ENCODE data around the gene TNFRSF12A.

Gene TNFRSF12A

DNA sequence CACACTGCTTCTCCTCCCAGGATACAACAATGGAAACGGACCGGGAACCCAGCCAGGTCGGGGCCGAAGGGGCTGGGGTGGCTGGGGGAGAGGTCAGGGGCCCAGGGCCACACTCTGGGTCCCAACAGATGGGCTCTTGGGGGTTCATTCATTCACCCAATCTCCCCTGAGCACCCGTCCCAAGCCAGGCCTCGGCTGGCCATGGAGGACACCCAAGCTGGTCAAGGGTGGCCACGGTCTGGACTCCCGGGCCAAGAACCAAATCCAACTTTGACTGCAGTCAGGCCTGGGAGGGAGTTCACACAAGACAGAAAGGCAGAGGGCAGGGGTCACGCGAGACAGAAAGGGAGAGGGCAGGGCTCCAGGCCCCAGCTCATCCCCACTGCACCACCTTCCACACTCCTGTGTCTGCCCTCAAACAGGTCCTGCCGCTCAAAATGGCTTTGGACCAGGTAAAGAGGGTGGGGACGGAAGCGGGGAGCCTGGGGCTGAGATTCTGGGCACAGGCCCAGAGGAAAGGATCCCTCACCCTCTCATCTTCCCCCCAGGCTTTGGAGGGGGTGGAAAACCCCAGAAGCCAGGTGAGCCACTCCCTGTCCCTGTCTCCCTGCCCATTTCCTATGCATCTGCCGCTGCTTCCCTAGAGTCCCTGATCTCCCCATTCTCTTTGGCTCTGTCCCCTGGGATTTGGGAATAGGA lies 27.6 kb upstream of the TNFRSF12A start:
- DNase-seq: no peak
- Mint-ChIP-seq H3K27ac (no peak overlapping the region), H3K4me3 (no peak overlapping the region), H3K27me3 (peaks cover 5 to 39% of the 10 kb centered on the region in 2 donors), H3K36me3 (no peaks in the 10 kb centered on the region), H3K9me3 (no peaks in the 10 kb centered on the region), H3K4me1 (no peaks in the 10 kb centered on the region)
- ATAC-seq (replicated peaks): no peak

DNA sequence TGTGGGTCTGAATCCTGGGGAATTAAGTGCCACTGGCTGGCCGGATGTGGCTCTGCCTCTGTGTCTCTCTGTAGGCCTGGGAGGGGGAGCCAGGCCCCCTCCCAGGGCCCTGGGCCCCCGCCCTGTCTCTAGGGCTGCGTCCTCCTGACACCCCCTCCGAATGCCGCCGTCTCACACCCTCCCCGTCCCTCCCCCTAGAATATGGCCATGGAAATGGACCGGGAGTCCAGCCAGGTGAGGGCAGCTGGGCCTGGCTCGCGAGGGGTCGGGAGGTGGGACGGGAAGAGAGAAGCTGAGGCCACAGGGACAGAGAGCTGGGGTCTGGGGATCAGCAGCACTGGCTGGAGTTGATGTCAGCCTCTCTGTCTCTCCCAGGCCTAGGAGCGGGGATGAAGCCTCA lies 23.9 kb upstream of the TNFRSF12A start:
- Mint-ChIP-seq H3K27ac (no peak overlapping the region), H3K4me1 (no peaks in the 10 kb centered on the region), H3K36me3 (no peaks in the 10 kb centered on the region), H3K4me3 (no peak overlapping the region), H3K27me3 (peaks cover 11 to 31% of the 10 kb centered on the region in 2 donors), H3K9me3 (no peaks in the 10 kb centered on the region)
- DNase-seq: no peak
- no peak for ATAC-seq (replicated peaks)

DNA sequence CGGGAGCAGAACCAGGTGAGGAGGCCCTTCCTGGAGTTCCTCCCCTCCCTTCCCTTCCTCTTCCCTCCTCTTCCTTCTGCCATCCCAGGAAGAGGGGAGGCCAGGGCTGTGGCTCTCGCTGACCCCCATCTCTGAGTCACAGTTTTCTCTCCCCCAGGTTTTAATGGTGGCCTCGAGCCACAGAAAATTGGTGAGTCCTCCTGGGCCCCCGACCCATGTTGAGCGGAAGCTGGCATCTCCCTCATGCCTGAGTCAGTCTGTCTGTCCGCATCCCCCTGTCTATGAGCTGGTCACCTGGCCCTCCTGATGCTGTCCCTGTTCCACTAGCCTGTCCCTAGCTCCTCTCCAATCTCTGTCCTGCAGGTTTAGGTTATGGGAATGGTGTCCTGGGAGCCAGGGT lies 20.2 kb upstream of the TNFRSF12A start:
- Mint-ChIP-seq H3K27me3 (peaks cover 15 to 31% of the 10 kb centered on the region in 2 donors), H3K4me3 (no peak overlapping the region), H3K4me1 (peaks cover 3 to 5% of the 10 kb centered on the region in 2 donors), H3K27ac (no peak overlapping the region), H3K36me3 (no peaks in the 10 kb centered on the region), H3K9me3 (no peaks in the 10 kb centered on the region)
- ATAC-seq (replicated peaks) (no peak), DNase-seq (no peak)

DNA sequence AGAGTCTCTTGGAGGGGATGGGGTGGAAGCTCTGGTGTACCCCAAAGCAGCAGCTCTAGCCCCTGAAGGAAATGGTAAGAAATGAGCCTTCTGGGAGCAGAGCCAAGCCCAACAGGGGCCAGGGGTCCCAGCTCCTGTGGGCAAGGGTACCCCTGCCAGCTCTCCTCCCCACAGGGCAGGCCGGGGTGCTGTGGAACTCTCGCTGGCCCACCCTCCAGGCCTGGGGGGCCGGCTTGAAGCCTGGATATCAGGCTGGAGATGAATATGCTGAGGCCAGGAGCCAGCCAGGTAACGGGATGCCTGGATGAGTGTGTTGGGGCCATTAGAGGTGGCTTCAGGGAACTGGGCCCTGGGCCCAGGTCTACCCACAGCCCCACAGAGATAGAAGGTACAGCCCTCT lies 19.6 kb upstream of the TNFRSF12A start:
- DNase-seq (no peak), ATAC-seq (replicated peaks) (no peak)
- H3K4me3 Mint-ChIP-seq: no peak overlapping the region
- no peaks in the 10 kb centered on the region for H3K36me3 Mint-ChIP-seq
- H3K27me3 Mint-ChIP-seq: peaks cover 16 to 31% of the 10 kb centered on the region in 2 donors
- no peak overlapping the region for H3K27ac Mint-ChIP-seq
- H3K9me3 Mint-ChIP-seq: no peaks in the 10 kb centered on the region
- peaks cover 4 to 6% of the 10 kb centered on the region in 2 donors for H3K4me1 Mint-ChIP-seq

DNA sequence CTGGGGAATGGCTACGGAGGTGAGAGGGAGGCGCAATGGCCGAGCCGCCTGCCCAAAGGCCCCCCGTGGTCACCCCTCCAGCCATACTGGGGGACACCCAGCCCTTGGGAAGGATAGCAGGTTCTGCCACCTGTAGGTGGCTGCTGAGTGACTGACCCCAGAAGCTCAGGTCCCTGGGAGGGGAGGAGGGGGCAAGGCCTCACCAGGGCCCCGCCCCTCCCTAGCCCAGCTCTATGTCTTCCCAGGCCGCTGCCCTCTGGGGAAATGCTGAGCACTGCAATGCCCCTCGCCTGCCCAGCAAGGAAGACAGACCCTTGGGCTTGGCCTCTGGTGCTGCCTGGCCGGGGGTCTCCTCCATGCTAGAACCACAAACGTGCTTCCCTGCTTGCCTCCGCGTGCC lies 18.9 kb upstream of the TNFRSF12A start:
- DNase-seq (no peak), ATAC-seq (replicated peaks) (no peak)
- Mint-ChIP-seq H3K36me3 (no peaks in the 10 kb centered on the region), H3K27ac (no peak overlapping the region), H3K27me3 (peaks cover 16 to 23% of the 10 kb centered on the region in 2 donors), H3K4me1 (peaks cover 4 to 6% of the 10 kb centered on the region in 2 donors), H3K4me3 (no peak overlapping the region), H3K9me3 (no peaks in the 10 kb centered on the region)

DNA sequence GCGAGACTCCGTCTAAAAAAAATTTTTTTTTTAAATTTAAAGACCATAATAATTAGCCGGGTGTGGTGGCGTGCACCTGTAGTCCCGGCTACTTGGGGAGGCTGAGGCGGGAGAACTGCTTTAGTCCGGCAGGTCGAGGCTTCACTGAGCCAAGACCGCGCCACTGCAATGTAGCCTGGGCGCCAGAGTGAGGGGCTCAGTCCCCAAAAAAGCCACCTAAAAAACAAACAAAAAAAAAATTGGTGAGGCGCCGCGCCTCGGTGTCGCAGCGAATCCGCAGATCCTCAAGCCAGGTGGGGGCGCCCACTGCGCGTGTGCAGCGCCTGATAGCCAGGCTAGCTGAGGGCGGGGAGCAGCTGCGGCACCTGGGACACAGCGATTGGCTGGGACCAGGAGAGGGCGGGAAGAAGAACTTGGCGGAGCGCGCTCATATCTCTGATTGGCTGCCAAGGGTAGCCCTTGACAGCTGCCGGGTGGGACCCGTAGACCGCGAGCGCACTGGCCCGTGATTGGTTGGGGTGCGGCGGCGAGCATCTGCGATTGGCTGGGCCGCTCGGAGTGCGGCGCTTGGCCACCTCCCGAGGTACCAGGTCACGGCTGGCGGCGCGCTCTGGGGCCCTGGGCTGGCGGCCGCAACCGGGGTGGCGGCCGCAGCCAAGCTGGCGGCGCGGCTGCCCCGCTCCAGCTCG lies 16.4 kb upstream of the TNFRSF12A start:
- no peaks in the 10 kb centered on the region for H3K36me3 Mint-ChIP-seq
- H3K9me3 Mint-ChIP-seq: no peaks in the 10 kb centered on the region
- peaks cover 16 to 20% of the 10 kb centered on the region in 2 donors for H3K27me3 Mint-ChIP-seq
- H3K4me3 Mint-ChIP-seq: peak overlapping the region; percentile 74 to 76
- peak; percentile 98 for DNase-seq
- no peak overlapping the region for H3K27ac Mint-ChIP-seq
- peaks cover 23 to 27% of the 10 kb centered on the region in 2 donors for H3K4me1 Mint-ChIP-seq
- ATAC-seq (replicated peaks): peak; percentile 99

DNA sequence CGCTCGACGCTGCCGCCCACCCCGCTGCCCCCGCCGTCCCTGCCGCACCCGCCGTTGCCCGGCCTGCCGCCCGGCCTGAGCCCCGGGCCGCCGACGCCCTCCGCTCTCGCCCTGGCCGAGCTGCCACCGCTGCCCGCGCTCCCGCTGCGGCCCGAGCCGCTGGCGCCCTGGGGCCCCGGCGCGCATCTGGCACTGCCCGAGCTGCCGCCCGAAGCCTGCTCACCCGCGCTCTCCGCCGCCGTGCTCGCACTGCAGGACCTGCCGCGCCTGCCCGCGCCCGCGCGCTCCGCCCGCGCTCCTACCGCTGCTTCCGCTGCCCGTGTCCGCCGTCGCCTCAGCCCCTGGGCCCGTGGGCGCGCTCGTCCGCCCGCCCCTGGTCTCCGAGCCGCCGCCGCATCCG lies 15.8 kb upstream of the TNFRSF12A start:
- H3K9me3 Mint-ChIP-seq: no peaks in the 10 kb centered on the region
- ATAC-seq (replicated peaks) (peak; percentile 17 to 23), DNase-seq (no peak)
- H3K27me3 Mint-ChIP-seq: peaks cover 16 to 20% of the 10 kb centered on the region in 2 donors
- no peak overlapping the region for H3K27ac Mint-ChIP-seq
- H3K4me3 Mint-ChIP-seq: peak overlapping the region in 1 of 2 donors; percentile 76
- no peaks in the 10 kb centered on the region for H3K36me3 Mint-ChIP-seq
- peaks cover 23 to 29% of the 10 kb centered on the region in 2 donors for H3K4me1 Mint-ChIP-seq

DNA sequence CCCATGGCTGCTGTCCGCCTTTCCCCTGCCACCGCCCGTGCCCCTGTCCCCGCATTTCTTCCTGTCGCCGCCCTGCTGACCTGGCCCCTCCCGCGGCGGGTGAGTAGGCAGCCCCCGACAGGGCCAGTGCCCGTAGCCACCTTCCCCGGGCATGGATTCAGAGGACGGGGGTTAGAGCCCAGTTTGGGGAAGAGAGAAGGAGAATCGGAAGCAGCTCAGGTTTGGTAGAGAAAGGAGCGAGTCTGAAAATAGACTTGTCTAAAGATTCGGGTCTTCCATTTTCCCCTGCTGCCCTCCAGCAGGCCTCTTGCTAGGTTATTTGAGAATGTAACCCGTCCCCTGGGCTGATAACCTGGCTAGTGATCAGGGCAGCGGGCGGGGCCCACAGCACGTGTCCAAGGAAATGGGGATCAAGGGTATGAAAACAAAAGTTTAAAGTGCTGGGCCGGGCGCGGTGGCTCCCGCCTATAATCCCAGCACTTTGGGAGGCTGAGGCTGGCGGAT lies 15.3 kb upstream of the TNFRSF12A start:
- Mint-ChIP-seq H3K9me3 (no peaks in the 10 kb centered on the region), H3K36me3 (no peaks in the 10 kb centered on the region), H3K4me3 (peak overlapping the region; percentile 76 to 78), H3K27me3 (peaks cover 13 to 17% of the 10 kb centered on the region in 2 donors), H3K4me1 (peaks cover 23 to 29% of the 10 kb centered on the region in 2 donors), H3K27ac (peak overlapping the region; percentile 20)
- ATAC-seq (replicated peaks) (no peak), DNase-seq (no peak)

DNA sequence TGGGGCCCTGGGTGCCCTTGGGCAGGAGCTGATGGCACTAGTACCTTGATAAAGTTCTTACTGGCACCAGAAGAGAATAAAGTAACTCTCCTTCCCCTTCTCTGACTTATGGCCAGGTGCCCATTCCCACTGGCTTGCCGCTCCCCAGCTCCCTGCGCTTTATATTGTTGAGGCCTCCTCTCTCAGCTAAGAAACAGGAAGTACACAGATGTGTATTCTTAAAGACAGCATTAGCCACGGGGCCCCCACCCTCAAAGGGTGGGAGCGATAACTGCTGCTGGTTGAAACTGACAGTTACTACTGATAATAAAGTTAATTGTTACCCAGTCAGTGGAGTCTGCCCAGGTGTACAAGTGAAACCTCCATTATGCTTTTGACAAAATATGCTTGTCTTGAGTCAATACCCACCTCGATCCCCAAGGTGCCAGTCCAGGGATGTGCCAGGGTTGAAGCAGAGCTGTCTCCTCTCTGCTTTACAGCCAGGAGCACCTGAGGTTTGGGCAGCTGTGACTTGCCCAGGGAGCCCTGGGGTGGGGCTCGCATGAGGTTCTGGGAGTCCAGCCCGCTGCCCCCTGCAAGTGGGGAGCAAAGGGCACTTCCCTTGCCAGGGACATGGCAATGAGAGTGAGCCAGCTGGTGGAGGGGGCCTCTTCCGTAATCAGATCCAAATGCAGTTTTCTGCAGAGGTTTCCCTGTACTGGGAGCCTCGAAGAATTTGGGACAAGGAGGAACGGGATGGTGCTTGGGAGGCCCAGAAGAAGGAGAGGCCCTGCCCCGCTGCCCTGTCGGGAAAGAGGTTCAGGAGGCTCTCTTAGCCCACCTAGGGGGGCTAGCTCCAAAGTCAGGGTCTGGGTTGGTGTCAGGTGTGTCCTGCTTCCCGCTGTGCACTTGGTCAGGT lies 12.9 kb upstream of the TNFRSF12A start:
- Mint-ChIP-seq H3K27ac (no peak overlapping the region), H3K9me3 (no peaks in the 10 kb centered on the region)

DNA sequence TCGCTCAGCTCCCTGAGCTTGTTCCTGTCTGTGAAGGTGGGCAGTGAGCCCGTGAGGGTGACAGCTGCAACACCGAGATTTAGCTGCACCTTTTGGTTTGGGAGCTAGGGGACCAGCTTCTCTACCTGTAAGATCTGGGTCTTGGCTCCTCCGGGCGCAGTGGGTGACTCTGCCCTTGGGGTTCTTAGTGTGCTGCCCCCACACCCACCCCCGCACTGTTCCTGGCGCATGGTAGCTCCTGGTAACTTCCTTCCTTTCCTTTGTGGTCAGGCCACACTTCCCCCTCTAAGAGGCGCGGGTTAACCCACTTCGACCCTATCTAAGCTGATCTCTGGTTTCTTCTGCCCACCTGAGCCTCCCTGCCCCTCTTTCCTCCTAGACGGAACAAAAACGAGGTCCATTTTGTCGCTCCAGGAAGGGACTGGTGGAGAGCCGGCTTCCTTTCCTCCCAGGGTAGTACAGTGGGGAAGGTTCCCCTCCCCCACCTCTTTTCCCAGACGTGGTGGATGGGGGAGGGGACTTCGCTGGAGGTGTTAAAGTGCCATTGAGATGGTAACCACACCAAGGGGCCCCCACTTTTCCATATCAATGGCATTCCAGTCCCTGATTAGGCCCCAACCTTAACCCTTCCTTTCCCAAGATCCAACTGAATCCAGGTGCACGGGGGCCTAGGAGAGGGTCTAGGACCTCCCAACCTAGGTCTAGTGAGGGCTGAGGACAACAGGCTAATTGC lies 12.0 kb upstream of the TNFRSF12A start:
- Mint-ChIP-seq H3K27ac (peak overlapping the region; percentile 33), H3K9me3 (no peaks in the 10 kb centered on the region), H3K4me3 (peak overlapping the region; percentile 10 to 57), H3K27me3 (peaks cover 5 to 24% of the 10 kb centered on the region in 2 donors), H3K36me3 (no peaks in the 10 kb centered on the region), H3K4me1 (peaks cover 26 to 29% of the 10 kb centered on the region in 2 donors)
- no peak for DNase-seq
- ATAC-seq (replicated peaks): no peak

More for the DNA sequence above, 12.9 kb upstream of the TNFRSF12A start:
- DNase-seq (no peak), ATAC-seq (replicated peaks) (no peak)
- Mint-ChIP-seq H3K4me1 (peaks cover 25 to 29% of the 10 kb centered on the region in 2 donors), H3K4me3 (no peak overlapping the region), H3K36me3 (no peaks in the 10 kb centered on the region), H3K27me3 (peaks cover 5 to 16% of the 10 kb centered on the region in 2 donors)

DNA sequence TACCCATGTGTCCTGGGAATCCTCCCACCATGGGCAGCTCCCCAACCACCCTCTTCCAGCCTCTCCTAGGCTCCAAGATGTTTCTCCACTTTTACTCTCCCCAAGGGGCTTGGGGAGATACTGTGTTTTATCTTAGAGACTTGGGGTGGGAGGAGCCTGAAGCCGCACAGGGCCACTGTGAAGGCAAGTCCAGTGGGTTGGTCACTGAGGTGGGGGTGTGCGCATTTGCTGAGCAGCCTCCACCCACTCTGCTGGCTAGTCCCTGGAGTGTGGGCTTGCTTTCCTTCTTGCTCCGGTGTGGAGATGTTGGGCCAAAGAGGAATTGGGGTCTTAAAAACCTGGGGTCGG lies 11.5 kb upstream of the TNFRSF12A start:
- no peak overlapping the region for H3K27ac Mint-ChIP-seq
- no peaks in the 10 kb centered on the region for H3K36me3 Mint-ChIP-seq
- H3K9me3 Mint-ChIP-seq: no peaks in the 10 kb centered on the region
- peaks cover 10 to 30% of the 10 kb centered on the region in 2 donors for H3K27me3 Mint-ChIP-seq
- DNase-seq (no peak), ATAC-seq (replicated peaks) (no peak)
- H3K4me1 Mint-ChIP-seq: peaks cover 26 to 29% of the 10 kb centered on the region in 2 donors
- H3K4me3 Mint-ChIP-seq: no peak overlapping the region

DNA sequence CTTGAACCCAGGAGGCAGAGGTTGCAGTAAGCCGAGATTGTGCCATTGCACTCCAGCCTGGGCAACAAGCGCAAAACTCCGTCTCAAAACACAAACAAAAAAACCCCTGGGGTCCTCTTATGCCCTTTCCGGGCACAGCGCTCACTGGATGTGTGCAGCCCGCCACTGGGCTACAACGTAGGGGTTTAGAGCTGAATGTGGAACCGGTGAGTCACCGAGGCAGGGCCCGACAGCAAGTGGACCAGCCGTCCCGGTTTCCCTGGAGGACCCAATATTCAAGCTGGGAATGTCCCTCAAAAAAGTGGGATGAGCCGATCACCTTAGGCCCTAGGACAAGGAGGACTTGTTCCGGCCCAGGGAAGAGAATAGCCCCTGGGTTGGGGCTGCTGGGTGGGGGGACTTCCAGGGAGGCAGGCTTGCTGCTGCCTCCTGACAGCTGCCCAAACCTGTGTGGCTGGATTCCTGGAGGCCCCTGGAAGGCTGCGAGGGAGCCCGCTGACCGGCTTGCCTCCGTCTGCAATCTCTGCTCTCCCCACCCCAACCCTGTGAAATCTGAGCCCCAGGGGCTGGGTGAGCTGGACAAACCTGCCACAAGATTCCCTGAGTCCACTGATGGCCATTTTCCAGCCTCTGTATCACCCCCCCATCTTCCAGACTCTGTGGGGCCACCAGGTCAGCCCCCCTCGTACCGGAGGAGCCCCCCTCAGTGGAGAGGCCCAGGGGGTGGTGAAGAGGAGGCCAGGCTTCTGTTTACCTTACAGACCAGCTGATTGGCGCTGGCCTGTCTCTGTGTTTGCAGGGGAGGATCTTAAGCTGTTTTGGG lies 10.4 kb upstream of the TNFRSF12A start:
- Mint-ChIP-seq H3K4me3 (no peak overlapping the region), H3K36me3 (no peaks in the 10 kb centered on the region), H3K9me3 (no peaks in the 10 kb centered on the region), H3K27me3 (peaks cover 15 to 41% of the 10 kb centered on the region in 2 donors), H3K4me1 (peaks cover 25 to 26% of the 10 kb centered on the region in 2 donors), H3K27ac (no peak overlapping the region)
- ATAC-seq (replicated peaks): no peak
- DNase-seq: no peak

DNA sequence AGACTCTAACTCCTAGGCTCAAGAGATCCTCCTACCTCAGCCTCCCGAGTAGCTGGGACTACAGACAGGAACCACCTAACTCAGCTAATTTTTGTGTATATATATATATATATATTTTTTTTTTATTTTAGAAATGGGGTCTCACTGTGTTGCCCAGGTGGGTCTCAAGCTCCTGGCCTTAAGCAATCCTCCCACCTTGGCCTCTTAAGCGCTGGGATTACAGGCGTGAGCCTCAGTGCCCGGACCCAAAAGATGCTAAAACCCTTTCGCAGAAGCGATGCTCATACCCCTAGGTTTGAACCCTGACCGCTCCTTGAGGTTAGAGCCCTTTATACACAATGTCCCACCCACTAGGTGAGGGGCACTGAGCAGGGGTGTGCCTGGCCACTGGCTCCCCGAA lies 9.7 kb upstream of the TNFRSF12A start:
- Mint-ChIP-seq H3K36me3 (no peaks in the 10 kb centered on the region), H3K27ac (no peak overlapping the region), H3K9me3 (no peaks in the 10 kb centered on the region), H3K4me3 (no peak overlapping the region), H3K27me3 (peaks cover 16 to 45% of the 10 kb centered on the region in 2 donors), H3K4me1 (peaks cover 22 to 23% of the 10 kb centered on the region in 2 donors)
- ATAC-seq (replicated peaks): no peak
- no peak for DNase-seq
